GM12891 (cell line): ENCODE measurements around the gene EIF2B5.
A peak's percentile ranks its signal among the peaks of the same experiment; 100 is the strongest.

Experiments
- DNase-seq: peaks from one replicate; pipeline ENCODE4 v3.0.0; 2011; ENCODE audit warnings: low spot score; ENCODE audit not compliant: insufficient read length
- FAIRE-seq: peaks from 2 replicates; lab custom pipeline; 2011; peaks lifted over from hg19 to GRCh38; lab: Jason Lieb, UNC
- PAX5 ChIP-seq: IDR thresholded peaks from 2 replicates; pipeline ENCODE4 v1.6.1; 2011; ENCODE audit warnings: low read length, moderate library complexity, mild to moderate bottlenecking; ENCODE audit not compliant: insufficient read depth, severe bottlenecking
- POLR2A ChIP-seq: IDR thresholded peaks from 2 replicates; pipeline ENCODE4 v1.6.1; 2011; ENCODE audit warnings: low read depth, low read length, control low read depth
- POLR2AphosphoS5 ChIP-seq: IDR thresholded peaks from 2 replicates; pipeline ENCODE4 v1.6.1; 2011; ENCODE audit warnings: low read depth, low read length, control low read depth
- POU2F2 ChIP-seq: IDR thresholded peaks from 2 replicates; pipeline ENCODE4 v1.6.1; 2011; ENCODE audit warnings: low read depth, mild to moderate bottlenecking, control low read depth, low read length, moderate library complexity
- SPI1 ChIP-seq: IDR thresholded peaks from 2 replicates; pipeline ENCODE4 v1.6.1; 2011; ENCODE audit warnings: low read depth, low read length, control low read depth
- TAF1 ChIP-seq: IDR thresholded peaks from 2 replicates; pipeline ENCODE4 v1.6.1; 2011; ENCODE audit warnings: low read depth, low read length, control low read depth

The EIF2B5 gene

GRCh38 chr3:184126006-184126405, 9.2 kb upstream of the EIF2B5 start:
- TF ChIP-seq POLR2AphosphoS5 (no peak), POLR2A (no peak), PAX5 (no peak), POU2F2 (no peak), SPI1 (no peak), TAF1 (no peak)
- FAIRE-seq = no peak
- DNase-seq = no peak

GRCh38 chr3:184129012-184129411, 6.1 kb upstream of the EIF2B5 start:
- TF ChIP-seq TAF1 (no peak), POLR2A (no peak), POLR2AphosphoS5 (no peak), SPI1 (no peak), PAX5 (no peak), POU2F2 (no peak)
- FAIRE-seq (no peak), DNase-seq (no peak)

- TF ChIP-seq SPI1 = no peak
- TF ChIP-seq PAX5 = no peak
- TF ChIP-seq POLR2AphosphoS5 = no peak
- no peak for TF ChIP-seq POLR2A
- no peak for TF ChIP-seq TAF1
- no peak for TF ChIP-seq POU2F2
- DNase-seq (no peak), FAIRE-seq (no peak)
These were observed 2.2 kb upstream of the EIF2B5 start for GRCh38 chr3:184132945-184133344.

GRCh38 chr3:184133840-184134745, 1.1 kb upstream of the EIF2B5 start:
- peak; percentile 74 for FAIRE-seq
- TF ChIP-seq POLR2AphosphoS5 (no peak), POU2F2 (no peak), TAF1 (no peak), SPI1 (no peak), POLR2A (no peak)
- no peak for DNase-seq

GRCh38 chr3:184134746-184135148, 411 bp upstream of the EIF2B5 start:
- TF ChIP-seq SPI1 = no peak
- TF ChIP-seq TAF1 = no peak
- peak; percentile 35 for FAIRE-seq
- DNase-seq = no peak

GRCh38 chr3:184135911-184136260, 728 bp downstream of the EIF2B5 start:
- FAIRE-seq = no peak
- no peak for TF ChIP-seq TAF1
- TF ChIP-seq SPI1 = no peak
- TF ChIP-seq POLR2A = no peak
- TF ChIP-seq PAX5 = no peak
- TF ChIP-seq POLR2AphosphoS5 = no peak
- no peak for TF ChIP-seq POU2F2
- no peak for DNase-seq

GRCh38 chr3:184140436-184140835, 5.3 kb downstream of the EIF2B5 start:
- DNase-seq (no peak), FAIRE-seq (no peak)

GRCh38 chr3:184142199-184142598, 7.0 kb downstream of the EIF2B5 start:
- DNase-seq (no peak), FAIRE-seq (no peak)
- TF ChIP-seq POLR2A (no peak), SPI1 (no peak), POLR2AphosphoS5 (no peak), TAF1 (no peak), POU2F2 (no peak), PAX5 (no peak)

More at GRCh38 chr3:184140436-184140835, 5.3 kb downstream of the EIF2B5 start:
- TF ChIP-seq POLR2AphosphoS5 = no peak
- TF ChIP-seq TAF1 = no peak
- TF ChIP-seq PAX5 = no peak
- TF ChIP-seq POLR2A = no peak
- TF ChIP-seq SPI1 = no peak
- TF ChIP-seq POU2F2 = no peak

GRCh38 chr3:184143327-184143726, 8.2 kb downstream of the EIF2B5 start:
- DNase-seq (no peak), FAIRE-seq (no peak)
- no peak for TF ChIP-seq SPI1
- no peak for TF ChIP-seq TAF1
- no peak for TF ChIP-seq POU2F2
- TF ChIP-seq POLR2AphosphoS5 = no peak
- no peak for TF ChIP-seq PAX5
- TF ChIP-seq POLR2A = no peak

GRCh38 chr3:184144505-184144904, 9.3 kb downstream of the EIF2B5 start:
- DNase-seq (no peak), FAIRE-seq (no peak)
- TF ChIP-seq TAF1 (no peak), SPI1 (no peak), PAX5 (no peak), POLR2A (no peak), POLR2AphosphoS5 (no peak), POU2F2 (no peak)
